Lower lobe of right lung (tissue), 2 donors: ENCODE results near the gene ADGRG2. TPM values are rescaled to one million over a fixed set of nuclear protein-coding genes. Genes with fewer than 3 reads are reported as not detected.
"Not testable (repeated sequence)": the region's sequence is repeated elsewhere in the genome, so short reads cannot be mapped to it uniquely, and the experiment has no call there.

Source experiments
- ATAC-seq, 2 donors: fragments of 200-7000 bp; cut with Tn5 transposase; one replicate each; pipeline ENCODE4 v1.9.1; 2020 to 2022; ENCODE audit warnings: mild to moderate bottlenecking in 2 of 2, moderate library complexity in 2 of 2
- DNase-seq: peaks from one replicate; pipeline ENCODE4 v3.0.0-alpha.2; 2020
- H3K27ac ChIP-seq: fragments of 200-600 bp; one replicate; pipeline ENCODE4 v1.8.0; 2022
- H3K27me3 ChIP-seq: fragments of 200-600 bp; one replicate; pipeline ENCODE4 v1.8.0; 2022; ENCODE audit warnings: low read depth
- H3K36me3 ChIP-seq: fragments of 200-600 bp; one replicate; pipeline ENCODE4 v1.8.0; 2022; ENCODE audit warnings: mild to moderate bottlenecking
- H3K4me1 ChIP-seq: fragments of 200-600 bp; one replicate; pipeline ENCODE4 v1.8.0; 2022
- H3K4me3 ChIP-seq: fragments of 200-600 bp; one replicate; pipeline ENCODE4 v1.8.0; 2022; ENCODE audit warnings: mild to moderate bottlenecking
- H3K9me3 ChIP-seq: fragments of 200-600 bp; one replicate; pipeline ENCODE4 v1.8.0; 2022
- intact Hi-C: fragments of 100-400 bp; cut with DNase I; formaldehyde crosslinking; loops from one replicate; pipeline ENCODE4 v1.11.0; 2022
- total RNA-seq: library from RNA; stranded (reverse); fragmentation: NEBNext Ultra II Directional; extraction: Animal tissue kit (Norgen Biotek cat#: 25700); gene quantifications from one replicate; pipeline ENCODE4 v1.2.1, GENCODE V29; 2021
- TF ChIP-seq, protein P1 (sequence below): fragments of 200-600 bp; IDR thresholded peaks from one replicate; pipeline ENCODE4 v1.8.0; 2022; ENCODE audit warnings: antibody characterized with exemption, mild to moderate bottlenecking
- donor health status: DM: no; HTN: yes; CAD: no; lungs with severe emphysema.

Gene ADGRG2
- total RNA-seq, 1 donor from 2014 or later, result 1.1 TPM

DNA sequence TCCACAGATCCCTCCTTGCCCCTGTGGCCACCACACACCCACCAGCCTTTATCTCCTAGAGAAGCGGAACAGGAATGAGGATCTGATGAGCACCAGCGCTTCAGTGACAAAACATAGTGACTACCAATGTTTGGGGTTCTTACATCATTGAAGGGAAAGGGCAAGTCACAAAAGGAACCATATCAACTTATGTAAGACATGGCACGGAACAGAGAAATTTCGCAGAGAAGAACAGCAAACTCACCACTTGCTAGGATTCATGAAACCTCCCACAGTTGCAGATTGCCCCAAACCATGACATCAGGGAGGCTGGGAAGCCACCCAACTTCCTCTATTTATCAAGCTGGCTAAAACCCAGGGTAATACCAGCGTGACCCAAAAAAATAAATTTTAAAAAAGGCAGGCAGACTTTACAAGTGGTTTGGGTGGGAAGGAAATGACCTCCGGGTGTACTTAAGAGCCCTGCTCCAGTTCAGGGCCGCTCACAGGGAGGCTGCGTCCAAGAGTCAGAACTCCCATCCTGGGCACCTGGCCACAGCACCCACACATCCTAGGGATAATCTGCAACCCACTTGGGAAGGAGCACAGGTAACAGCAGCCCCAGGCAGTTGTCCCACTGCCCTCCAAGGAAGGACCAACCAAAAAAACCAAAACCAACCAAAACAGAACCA lies 36.0 kb downstream of the ADGRG2 start:
- Histone ChIP-seq H3K27ac (no peak overlapping the region), H3K4me3 (no peak overlapping the region), H3K27me3 (no peaks in the 10 kb centered on the region), H3K9me3 (no peaks in the 10 kb centered on the region), H3K36me3 (no peaks in the 10 kb centered on the region), H3K4me1 (no peaks in the 10 kb centered on the region)
- ATAC-seq (peak; percentile 65 to 69), DNase-seq (peak; percentile 42)
- TF ChIP-seq, protein P1, sequence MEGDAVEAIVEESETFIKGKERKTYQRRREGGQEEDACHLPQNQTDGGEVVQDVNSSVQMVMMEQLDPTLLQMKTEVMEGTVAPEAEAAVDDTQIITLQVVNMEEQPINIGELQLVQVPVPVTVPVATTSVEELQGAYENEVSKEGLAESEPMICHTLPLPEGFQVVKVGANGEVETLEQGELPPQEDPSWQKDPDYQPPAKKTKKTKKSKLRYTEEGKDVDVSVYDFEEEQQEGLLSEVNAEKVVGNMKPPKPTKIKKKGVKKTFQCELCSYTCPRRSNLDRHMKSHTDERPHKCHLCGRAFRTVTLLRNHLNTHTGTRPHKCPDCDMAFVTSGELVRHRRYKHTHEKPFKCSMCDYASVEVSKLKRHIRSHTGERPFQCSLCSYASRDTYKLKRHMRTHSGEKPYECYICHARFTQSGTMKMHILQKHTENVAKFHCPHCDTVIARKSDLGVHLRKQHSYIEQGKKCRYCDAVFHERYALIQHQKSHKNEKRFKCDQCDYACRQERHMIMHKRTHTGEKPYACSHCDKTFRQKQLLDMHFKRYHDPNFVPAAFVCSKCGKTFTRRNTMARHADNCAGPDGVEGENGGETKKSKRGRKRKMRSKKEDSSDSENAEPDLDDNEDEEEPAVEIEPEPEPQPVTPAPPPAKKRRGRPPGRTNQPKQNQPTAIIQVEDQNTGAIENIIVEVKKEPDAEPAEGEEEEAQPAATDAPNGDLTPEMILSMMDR, result no peak
- intact Hi-C loops, result no loop called here

DNA sequence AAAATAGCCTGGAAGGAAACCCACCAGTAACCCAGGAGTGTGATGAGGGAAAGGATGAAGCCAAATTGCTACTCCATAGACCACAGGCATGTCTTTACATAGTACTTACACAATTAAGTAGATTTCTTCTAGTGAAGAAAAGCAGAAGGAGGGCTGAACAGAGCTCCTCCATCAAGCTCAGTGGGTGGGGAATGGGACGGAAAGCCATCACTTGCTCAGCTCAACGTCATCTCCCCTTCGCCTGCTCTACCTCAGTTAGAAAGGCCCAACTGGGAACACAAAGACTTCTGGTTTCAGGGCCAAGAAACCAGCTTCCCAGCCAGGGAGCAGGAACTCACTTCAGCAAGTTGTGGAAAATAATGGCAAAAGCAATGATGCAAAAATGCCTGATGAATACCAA lies 36.6 kb downstream of the ADGRG2 start:
- H3K4me3 ChIP-seq, result no peak overlapping the region
- no peaks in the 10 kb centered on the region for H3K27me3 ChIP-seq
- intact Hi-C loops, result no loop called here
- TF ChIP-seq, protein P1, result no peak
- H3K27ac ChIP-seq, result no peak overlapping the region
- ATAC-seq (no peak), DNase-seq (no peak)
- no peaks in the 10 kb centered on the region for H3K36me3 ChIP-seq
- H3K9me3 ChIP-seq, result no peaks in the 10 kb centered on the region
- no peaks in the 10 kb centered on the region for H3K4me1 ChIP-seq

DNA sequence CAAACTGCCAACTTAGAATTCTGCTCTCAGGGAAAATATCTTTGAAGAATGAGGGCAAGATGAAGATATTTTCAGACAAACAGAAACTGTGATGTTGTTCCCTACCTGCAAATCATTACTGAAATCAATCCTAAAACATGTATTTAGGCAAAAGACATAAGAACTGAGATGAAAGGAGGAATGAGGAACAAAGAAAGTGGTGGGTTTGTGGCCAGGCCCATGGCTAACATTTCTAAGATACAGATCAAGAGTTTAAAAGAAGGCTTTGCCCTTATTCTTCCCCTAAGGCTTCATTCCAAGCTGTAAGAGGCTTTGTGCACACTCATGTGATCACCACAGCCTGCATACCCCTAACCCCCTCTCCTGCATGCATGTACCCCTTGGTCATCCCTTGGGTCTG lies 46.5 kb downstream of the ADGRG2 start:
- DNase-seq (no peak), ATAC-seq (no peak)
- intact Hi-C loops, result no loop called here
- no peak overlapping the region for H3K27ac ChIP-seq
- H3K27me3 ChIP-seq, result no peaks in the 10 kb centered on the region
- no peak overlapping the region for H3K4me3 ChIP-seq
- no peaks in the 10 kb centered on the region for H3K9me3 ChIP-seq
- no peaks in the 10 kb centered on the region for H3K36me3 ChIP-seq
- TF ChIP-seq, protein P1, result no peak
- H3K4me1 ChIP-seq, result no peaks in the 10 kb centered on the region

DNA sequence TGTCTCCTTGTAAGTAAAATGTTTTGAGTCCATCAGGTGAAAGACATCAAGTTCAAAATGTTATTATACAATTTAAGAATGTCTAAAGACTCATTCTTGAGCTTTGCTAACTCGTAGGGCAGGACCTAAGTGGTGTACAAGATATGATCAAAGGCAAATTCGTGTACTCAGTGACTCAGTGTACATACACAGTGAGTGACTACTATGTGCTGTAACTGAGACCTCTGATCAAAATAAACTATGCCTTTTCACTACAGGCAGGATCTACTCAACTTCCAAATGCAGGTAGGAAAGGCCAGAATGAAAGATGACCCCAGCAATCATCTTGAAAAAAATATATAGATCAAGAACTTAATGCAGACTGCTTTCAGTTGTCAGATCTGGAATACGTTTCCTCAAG lies 49.9 kb downstream of the ADGRG2 start:
- H3K4me1 ChIP-seq, result no peaks in the 10 kb centered on the region
- no peak for DNase-seq
- H3K36me3 ChIP-seq, result no peaks in the 10 kb centered on the region
- no peaks in the 10 kb centered on the region for H3K9me3 ChIP-seq
- H3K4me3 ChIP-seq, result no peak overlapping the region
- no peak overlapping the region for H3K27ac ChIP-seq
- H3K27me3 ChIP-seq, result no peaks in the 10 kb centered on the region
- TF ChIP-seq, protein P1, result no peak
- ATAC-seq, result no peak
- intact Hi-C loops, result no loop called here

DNA sequence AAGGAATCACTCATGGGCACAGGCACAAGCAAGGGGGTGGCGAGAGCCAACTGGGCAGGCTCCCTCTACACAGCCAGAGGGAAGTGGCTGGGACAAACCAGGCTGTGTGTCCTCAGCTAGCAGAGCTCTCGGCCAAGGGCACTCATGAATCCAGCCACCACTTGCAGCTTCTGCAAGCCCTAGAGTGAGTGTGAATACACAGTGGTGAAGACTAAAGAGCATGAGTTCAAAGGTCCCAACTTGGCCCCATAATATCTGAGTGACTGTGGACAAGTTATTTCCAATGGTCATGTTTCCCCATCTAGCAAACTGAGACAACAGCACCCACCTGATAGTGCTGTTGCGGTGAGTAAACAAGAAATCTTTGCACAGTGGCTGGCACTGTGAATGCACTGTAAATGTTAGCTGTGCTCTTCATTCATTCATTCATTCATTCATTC lies 51.7 kb downstream of the ADGRG2 start:
- intact Hi-C loops, result no loop called here
- TF ChIP-seq, protein P1, result no peak
- no peak overlapping the region for H3K4me3 ChIP-seq
- H3K27me3 ChIP-seq, result no peaks in the 10 kb centered on the region
- no peak for ATAC-seq
- no peak overlapping the region for H3K27ac ChIP-seq
- no peaks in the 10 kb centered on the region for H3K36me3 ChIP-seq
- no peak for DNase-seq
- H3K4me1 ChIP-seq, result no peaks in the 10 kb centered on the region
- H3K9me3 ChIP-seq, result no peaks in the 10 kb centered on the region

DNA sequence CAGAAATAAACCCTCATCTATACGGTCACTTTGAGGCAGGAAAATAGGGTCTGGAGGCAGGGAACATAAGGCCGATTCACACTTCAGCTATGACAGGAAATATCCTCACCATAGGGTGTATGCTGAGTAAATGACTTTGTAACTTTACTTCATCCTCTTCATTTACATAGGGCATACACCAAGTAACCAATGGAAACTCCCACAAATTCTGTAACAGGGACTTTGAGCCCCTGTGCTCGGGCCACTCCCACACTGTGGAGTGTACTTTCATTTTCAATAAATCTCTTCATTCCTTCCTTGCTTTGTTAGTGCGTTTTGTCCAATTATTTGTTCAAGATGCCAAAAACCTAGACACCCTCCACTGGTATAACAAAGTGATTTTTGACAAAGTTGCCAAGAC lies 55.3 kb downstream of the ADGRG2 start:
- H3K4me3 ChIP-seq, H3K4me1 ChIP-seq, intact Hi-C loops, H3K9me3 ChIP-seq, H3K27ac ChIP-seq, DNase-seq, H3K27me3 ChIP-seq, H3K36me3 ChIP-seq, ATAC-seq: not testable (repeated sequence)
